ENCODE data around the gene MRPS23.

The MRPS23 gene

GRCh38 chr17:57806167-57806830 is 43.5 kb downstream of the MRPS23 start:
- DNase-seq (ENCODE audit: insufficient read length, low spot score) (no peak), FAIRE-seq (no peak)

- DNase-seq (ENCODE audit: insufficient read length, low spot score) (no peak), FAIRE-seq (no peak)
Observed at GRCh38 chr17:57803021-57803420, 46.8 kb downstream of the MRPS23 start.

- FAIRE-seq, result no peak
Observed at GRCh38 chr17:57801044-57801711, 48.7 kb downstream of the MRPS23 start.

GRCh38 chr17:57794841-57795240 is 55.0 kb downstream of the MRPS23 start:
- DNase-seq (ENCODE audit: insufficient read length, low spot score), result no peak

More at GRCh38 chr17:57801044-57801711, 48.7 kb downstream of the MRPS23 start:
- DNase-seq (ENCODE audit: insufficient read length, low spot score), result no peak

GRCh38 chr17:57788725-57789124 is 61.1 kb downstream of the MRPS23 start:
- FAIRE-seq, result no peak

More at GRCh38 chr17:57794841-57795240, 55.0 kb downstream of the MRPS23 start:
- no peak for FAIRE-seq

GRCh38 chr17:57785022-57785421 is 64.8 kb downstream of the MRPS23 start:
- DNase-seq (ENCODE audit: insufficient read length, low spot score) (no peak), FAIRE-seq (no peak)

More at GRCh38 chr17:57788725-57789124, 61.1 kb downstream of the MRPS23 start:
- no peak for DNase-seq (ENCODE audit: insufficient read length, low spot score)
